Endothelial cell (in vitro differentiated cells): ENCODE results near the gene AKR1C2. TPM values are rescaled to one million over a fixed set of nuclear protein-coding genes. Genes with fewer than 3 reads are reported as not detected.
"Not testable (repeated sequence)": the region's sequence is repeated elsewhere in the genome, so short reads cannot be mapped to it uniquely, and the experiment has no call there.

Experiments used
- DNase-seq: peaks from one replicate; pipeline ENCODE4 v3.0.0; 2021; ENCODE audit warnings: low spot score
- H3K27ac Mint-ChIP-seq: one replicate; pipeline ENCODE4 v1.8.0; 2021; ENCODE audit warnings: mixed read lengths, inconsistent platforms; ENCODE audit not compliant: unreplicated experiment
- H3K27me3 Mint-ChIP-seq: one replicate; pipeline ENCODE4 v1.8.0; 2021; ENCODE audit warnings: mild to moderate bottlenecking, moderate library complexity, mixed read lengths, inconsistent platforms; ENCODE audit not compliant: unreplicated experiment
- H3K36me3 Mint-ChIP-seq: one replicate; pipeline ENCODE4 v1.8.0; 2021; ENCODE audit warnings: mild to moderate bottlenecking, low read depth, mixed read lengths, inconsistent platforms; ENCODE audit not compliant: unreplicated experiment
- H3K4me1 Mint-ChIP-seq: one replicate; pipeline ENCODE4 v1.8.0; 2021; ENCODE audit warnings: mild to moderate bottlenecking, mixed read lengths, inconsistent platforms; ENCODE audit not compliant: unreplicated experiment
- H3K4me3 Mint-ChIP-seq: one replicate; pipeline ENCODE4 v1.8.0; 2021; ENCODE audit warnings: mild to moderate bottlenecking, mixed read lengths, inconsistent platforms; ENCODE audit not compliant: unreplicated experiment
- H3K9me3 Mint-ChIP-seq: one replicate; pipeline ENCODE4 v1.8.0; 2021; ENCODE audit warnings: mixed read lengths, inconsistent platforms; ENCODE audit not compliant: unreplicated experiment
- total RNA-seq: library from RNA; stranded (reverse); fragmentation: NEBNext Ultra II Directional; extraction: Animal tissue kit (Norgen Biotek cat#: 25700); gene quantifications from one replicate; pipeline ENCODE4 v1.2.1, GENCODE V29; 2021; ENCODE audit not compliant: unreplicated experiment
- TF ChIP-seq, protein P1 (sequence below): fragments of 200-600 bp; sonication (generic); IDR thresholded peaks from one replicate; pipeline ENCODE4 v1.5.0; 2021; ENCODE audit warnings: antibody characterized with exemption; ENCODE audit not compliant: unreplicated experiment

The AKR1C2 gene
- total RNA-seq, 1 donor from 2014 or later: not detected

DNA sequence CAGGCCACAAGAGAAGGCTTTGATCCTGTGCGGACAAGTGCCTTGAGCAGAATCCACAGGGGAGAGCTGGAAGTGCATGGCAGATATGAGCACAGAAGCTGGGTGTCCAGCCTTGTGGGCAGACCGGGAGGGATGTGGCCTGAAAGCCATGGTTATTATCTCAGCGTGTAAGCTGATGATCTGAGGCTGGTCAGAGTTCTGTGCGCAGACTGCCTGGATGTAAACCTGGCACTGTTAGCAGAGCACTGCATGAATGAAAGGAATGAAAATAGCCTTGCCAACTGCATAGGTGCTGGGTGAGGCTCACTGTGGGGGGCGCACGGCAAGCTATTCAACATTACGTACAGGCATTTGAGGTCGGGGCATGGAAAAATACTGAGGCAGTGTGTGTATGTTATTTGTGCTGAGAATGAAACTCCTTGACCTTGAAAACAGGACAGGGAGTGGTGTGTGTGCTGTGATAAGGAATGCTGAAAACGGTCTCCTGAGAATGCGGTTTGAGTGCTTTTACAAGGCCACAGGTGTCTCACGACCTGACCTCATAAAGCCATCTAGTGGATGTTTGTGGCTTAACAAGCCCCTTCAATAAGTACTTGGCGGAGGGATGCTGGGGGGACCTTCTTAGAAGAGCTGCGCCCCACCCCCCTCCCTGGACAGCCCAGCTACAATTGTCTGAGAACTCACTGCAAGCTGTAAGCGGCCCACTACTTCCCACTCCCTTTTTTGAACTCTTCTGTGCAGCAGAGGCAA is 21.8 kb downstream of the AKR1C2 start:
- H3K4me3 Mint-ChIP-seq: no peak overlapping the region
- H3K9me3 Mint-ChIP-seq: no peaks in the 10 kb centered on the region
- DNase-seq: peak; percentile 21
- TF ChIP-seq, protein P1, sequence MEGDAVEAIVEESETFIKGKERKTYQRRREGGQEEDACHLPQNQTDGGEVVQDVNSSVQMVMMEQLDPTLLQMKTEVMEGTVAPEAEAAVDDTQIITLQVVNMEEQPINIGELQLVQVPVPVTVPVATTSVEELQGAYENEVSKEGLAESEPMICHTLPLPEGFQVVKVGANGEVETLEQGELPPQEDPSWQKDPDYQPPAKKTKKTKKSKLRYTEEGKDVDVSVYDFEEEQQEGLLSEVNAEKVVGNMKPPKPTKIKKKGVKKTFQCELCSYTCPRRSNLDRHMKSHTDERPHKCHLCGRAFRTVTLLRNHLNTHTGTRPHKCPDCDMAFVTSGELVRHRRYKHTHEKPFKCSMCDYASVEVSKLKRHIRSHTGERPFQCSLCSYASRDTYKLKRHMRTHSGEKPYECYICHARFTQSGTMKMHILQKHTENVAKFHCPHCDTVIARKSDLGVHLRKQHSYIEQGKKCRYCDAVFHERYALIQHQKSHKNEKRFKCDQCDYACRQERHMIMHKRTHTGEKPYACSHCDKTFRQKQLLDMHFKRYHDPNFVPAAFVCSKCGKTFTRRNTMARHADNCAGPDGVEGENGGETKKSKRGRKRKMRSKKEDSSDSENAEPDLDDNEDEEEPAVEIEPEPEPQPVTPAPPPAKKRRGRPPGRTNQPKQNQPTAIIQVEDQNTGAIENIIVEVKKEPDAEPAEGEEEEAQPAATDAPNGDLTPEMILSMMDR: peak; percentile 15
- no peak overlapping the region for H3K27ac Mint-ChIP-seq
- peaks cover 6% of the 10 kb centered on the region for H3K4me1 Mint-ChIP-seq
- H3K36me3 Mint-ChIP-seq: no peaks in the 10 kb centered on the region
- H3K27me3 Mint-ChIP-seq: peaks cover 4% of the 10 kb centered on the region

DNA sequence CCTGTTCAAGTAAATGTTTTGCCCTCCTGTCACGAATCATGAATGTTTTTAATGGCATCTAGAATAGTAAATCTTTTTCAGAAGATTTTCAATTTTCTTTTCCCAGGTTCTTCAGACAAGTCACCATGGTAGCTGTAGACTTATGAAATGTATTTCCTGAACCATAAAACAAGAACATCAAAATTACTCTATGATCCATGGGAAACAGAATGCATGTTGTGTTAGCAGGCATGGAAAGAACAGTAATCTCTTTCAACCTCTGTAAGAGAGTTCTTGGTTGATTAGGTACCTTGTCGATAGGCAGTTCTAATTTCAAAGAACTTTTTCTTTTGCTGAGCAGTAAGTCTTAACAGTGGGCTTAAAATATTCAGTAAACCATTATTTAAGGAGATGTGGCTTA is 22.9 kb downstream of the AKR1C2 start:
- no peak for DNase-seq
- Mint-ChIP-seq H3K27me3 (peaks cover 4% of the 10 kb centered on the region), H3K4me3 (no peak overlapping the region)

DNA sequence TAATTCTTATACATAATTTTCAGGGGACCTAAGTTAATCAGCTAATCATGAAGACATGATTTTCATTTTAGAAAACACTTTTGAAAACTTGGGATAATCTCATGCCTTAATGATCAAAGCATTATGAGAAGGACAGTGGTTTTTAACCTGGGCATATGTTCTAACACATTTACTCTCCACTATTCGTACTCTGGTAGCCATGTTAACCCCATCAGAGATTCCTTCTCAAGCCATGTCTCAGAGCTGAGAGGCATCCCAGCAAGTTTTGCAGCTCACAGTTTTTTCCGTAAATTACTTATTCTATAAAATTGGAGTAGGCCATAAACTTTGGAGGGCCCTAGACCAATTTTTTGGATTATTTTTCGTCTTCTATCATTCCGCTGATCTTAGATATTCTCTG is 24.8 kb downstream of the AKR1C2 start:
- Mint-ChIP-seq H3K36me3 (no peaks in the 10 kb centered on the region), H3K27me3 (peaks cover 4% of the 10 kb centered on the region), H3K27ac (no peak overlapping the region), H3K4me3 (no peak overlapping the region), H3K4me1 (peaks cover 6% of the 10 kb centered on the region), H3K9me3 (no peaks in the 10 kb centered on the region)
- DNase-seq: no peak
- TF ChIP-seq, protein P1: no peak

More for the DNA sequence above, 22.9 kb downstream of the AKR1C2 start:
- Mint-ChIP-seq H3K27ac (no peak overlapping the region), H3K4me1 (peaks cover 6% of the 10 kb centered on the region), H3K9me3 (no peaks in the 10 kb centered on the region), H3K36me3 (no peaks in the 10 kb centered on the region)
- TF ChIP-seq, protein P1: no peak

DNA sequence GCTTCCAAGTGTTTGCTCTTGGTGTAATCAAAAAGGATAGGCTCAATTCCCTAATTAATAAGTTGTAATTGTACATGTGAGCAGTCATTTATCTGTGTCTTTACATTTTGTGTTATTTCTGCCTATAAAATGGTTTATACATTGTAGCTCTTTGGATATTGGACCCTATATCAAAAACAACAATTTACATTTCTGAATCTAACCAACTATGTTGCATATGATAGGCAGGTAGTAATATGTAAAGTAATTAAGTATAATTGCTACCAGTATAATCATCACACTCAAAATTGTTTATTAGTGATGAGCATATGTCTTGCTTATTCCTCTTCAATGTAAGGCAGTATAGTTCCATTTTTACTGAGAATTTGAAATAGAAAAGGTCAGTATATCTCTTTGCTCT is 26.6 kb downstream of the AKR1C2 start:
- no peak for DNase-seq
- Mint-ChIP-seq H3K4me1 (peaks cover 5% of the 10 kb centered on the region), H3K9me3 (no peaks in the 10 kb centered on the region), H3K27ac (no peak overlapping the region), H3K27me3 (peaks cover 1% of the 10 kb centered on the region), H3K4me3 (no peak overlapping the region), H3K36me3 (no peaks in the 10 kb centered on the region)
- TF ChIP-seq, protein P1: no peak

DNA sequence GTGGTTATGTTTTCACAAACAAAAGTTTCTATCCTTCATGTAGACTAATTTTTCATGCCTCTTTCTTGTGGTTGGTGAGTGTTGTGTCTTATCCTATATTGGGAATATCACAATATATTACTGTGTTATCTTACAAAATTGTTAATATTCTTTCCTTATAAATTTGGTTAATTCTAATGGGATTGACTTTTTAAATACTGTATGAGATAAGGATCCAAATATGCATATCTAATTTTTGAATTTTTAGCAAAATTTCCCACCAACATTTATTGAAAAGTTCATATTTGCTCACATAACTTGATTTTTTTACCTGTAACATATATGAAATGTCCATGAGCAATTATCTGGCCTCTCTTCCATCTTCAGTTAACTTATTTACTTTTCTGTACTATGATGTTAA is 29.3 kb downstream of the AKR1C2 start:
- not testable (repeated sequence) for H3K9me3 Mint-ChIP-seq, H3K27ac Mint-ChIP-seq, H3K27me3 Mint-ChIP-seq, DNase-seq, H3K36me3 Mint-ChIP-seq, H3K4me1 Mint-ChIP-seq, H3K4me3 Mint-ChIP-seq

DNA sequence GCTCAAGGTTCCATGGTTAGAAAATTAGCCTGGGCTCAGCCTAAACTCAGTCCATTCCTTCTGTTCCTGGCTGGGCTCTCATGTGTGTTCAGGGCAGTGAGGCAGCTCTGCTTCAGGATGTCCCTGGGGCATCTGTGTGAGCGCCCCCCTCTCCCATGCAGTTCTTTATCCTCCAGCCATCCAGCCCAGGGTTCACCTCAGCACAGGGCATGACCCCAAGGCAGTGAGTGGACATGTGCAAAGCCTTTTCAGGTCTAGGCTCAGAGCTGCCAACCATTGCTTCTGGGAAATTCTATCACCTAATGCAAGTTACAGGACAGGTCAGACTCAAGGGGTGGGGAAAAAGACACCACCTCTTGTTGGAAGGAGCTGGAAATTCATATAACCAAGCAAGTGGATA is 30.4 kb downstream of the AKR1C2 start:
- not testable (repeated sequence) for DNase-seq, H3K27me3 Mint-ChIP-seq, H3K4me1 Mint-ChIP-seq, H3K9me3 Mint-ChIP-seq, H3K36me3 Mint-ChIP-seq, H3K4me3 Mint-ChIP-seq, H3K27ac Mint-ChIP-seq

DNA sequence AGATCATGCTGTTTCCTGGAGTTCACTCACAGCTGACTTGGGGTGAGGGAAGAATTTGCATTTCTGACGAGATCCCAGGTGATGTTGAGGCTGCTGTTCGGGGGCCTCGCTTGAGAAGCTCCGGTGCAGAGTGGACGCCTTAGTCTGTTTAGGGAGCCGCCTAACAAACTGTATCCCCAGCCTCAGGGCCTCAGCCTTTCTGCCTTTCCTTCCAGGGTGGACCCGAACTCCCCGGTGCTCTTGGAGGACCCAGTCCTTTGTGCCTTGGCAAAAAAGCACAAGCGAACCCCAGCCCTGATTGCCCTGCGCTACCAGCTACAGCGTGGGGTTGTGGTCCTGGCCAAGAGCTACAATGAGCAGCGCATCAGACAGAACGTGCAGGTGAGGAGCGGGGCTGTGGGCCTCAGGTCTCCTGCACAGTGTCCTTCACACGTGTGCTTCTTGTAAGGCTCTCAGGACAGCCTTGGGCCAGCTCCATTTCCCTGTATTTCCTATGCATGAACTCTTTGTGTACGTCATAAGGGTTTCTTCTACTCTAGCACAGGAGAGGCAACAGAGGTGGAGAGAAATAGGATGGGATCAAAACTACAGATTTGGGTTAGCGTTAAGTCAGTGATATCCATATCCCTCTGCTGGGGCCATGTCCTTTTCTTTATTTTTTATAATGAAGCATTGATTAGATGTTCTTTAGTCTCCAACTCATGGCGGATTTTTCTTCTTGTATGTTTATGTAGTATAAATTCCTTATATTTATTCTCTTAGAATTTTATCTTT is 31.1 kb downstream of the AKR1C2 start:
- H3K9me3 Mint-ChIP-seq, H3K36me3 Mint-ChIP-seq, H3K27ac Mint-ChIP-seq, H3K27me3 Mint-ChIP-seq, H3K4me1 Mint-ChIP-seq, DNase-seq, H3K4me3 Mint-ChIP-seq: not testable (repeated sequence)

DNA sequence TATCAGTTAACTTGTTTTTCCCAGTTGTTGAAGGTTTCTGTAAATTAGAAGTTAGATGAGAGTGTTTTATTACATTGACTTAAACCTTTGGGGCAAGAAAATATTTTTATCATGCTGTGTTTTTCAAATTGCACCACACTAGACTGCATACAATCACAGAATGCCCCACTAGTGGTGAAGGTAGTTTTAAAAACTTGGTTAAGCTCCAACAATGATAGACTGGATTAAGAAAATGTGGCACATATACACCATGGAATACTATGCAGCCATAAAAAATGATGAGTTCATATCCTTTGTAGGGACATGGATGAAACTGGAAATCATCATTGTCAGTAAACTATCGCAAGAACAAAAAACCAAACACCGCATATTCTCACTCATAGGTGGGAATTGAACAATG is 33.3 kb downstream of the AKR1C2 start:
- not testable (repeated sequence) for H3K4me3 Mint-ChIP-seq, H3K9me3 Mint-ChIP-seq, H3K27ac Mint-ChIP-seq, H3K36me3 Mint-ChIP-seq, H3K4me1 Mint-ChIP-seq, H3K27me3 Mint-ChIP-seq, DNase-seq
